ENCODE data around the gene TIMM21.

TIMM21 gene, protein sequence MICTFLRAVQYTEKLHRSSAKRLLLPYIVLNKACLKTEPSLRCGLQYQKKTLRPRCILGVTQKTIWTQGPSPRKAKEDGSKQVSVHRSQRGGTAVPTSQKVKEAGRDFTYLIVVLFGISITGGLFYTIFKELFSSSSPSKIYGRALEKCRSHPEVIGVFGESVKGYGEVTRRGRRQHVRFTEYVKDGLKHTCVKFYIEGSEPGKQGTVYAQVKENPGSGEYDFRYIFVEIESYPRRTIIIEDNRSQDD

DNA sequence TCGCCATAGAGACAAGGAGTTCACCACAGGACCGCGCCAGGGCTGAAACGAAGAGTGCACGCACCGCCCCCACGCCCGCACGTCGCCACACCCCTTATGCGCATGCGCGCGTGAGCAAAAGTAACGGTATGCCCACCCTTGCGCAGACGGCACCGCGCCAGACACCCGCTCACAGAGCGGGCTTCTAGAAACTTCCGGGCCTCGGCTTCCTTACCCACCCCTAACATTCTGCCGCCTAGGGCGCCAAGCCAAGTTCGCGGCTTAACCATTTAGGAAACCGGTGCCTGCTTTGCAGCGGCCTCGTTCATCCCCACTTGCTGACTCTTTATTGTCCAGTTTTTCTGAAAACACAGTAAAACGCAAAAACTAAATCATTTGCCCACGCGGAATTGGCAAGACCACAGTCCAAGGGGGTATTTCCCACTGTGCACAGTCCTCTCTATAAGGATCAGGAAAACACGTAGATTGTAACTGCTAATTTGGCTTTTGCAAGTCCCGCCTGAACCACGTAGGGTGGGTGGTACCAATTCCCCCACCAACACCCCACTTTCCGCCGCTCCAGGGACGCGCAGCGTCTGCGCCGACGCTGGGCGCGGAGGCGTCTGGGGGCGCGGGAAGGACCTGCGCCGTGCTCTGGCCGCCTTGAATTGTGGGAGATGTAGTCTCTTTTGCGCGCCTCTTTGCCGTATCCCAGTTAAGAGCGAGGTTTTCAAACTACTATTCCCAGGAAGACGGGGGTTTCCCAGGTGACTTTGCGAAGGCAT is at the start of gene TIMM21, which contains the start of gene FBXO15:
TIMM21 (plus strand) TSS at position 745 of the 764 bp plus-strand sequence. CDS start 286 bp downstream, outside the sequence.
FBXO15 (minus strand) TSS at position 56 of the 764 bp plus-strand sequence; CDS start at position 7, 49 bp downstream.
- H3K9me3 ChIP-seq, result no peaks in the 10 kb centered on the region

DNA sequence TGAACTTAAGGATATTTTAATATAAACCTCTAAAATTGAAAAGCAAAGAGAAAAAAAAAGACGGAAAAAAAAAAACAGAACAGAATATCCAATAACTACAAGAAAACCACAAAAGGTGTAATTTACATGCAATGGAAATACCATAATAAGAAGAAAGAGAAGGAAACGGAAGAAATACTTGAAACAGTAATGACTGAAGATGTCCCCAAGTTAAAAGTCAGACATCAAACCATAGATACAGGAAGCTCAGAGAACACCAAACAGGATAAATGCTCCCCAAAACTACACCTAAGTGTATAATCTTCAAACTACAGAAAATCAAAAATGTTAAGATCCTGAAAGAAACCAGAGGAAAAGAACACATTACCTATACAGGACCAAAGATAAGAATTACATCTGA is 39.9 kb upstream of the TIMM21 start:
- Histone ChIP-seq H3K27ac (no peak overlapping the region), H3K4me1 (peaks cover 2% of the 10 kb centered on the region; the same call in 1 of the 2 replicates), H3K4me3 (no peak overlapping the region), H3K9me3 (peaks cover 20% of the 10 kb centered on the region), H3K27me3 (no peaks in the 10 kb centered on the region), H3K9ac (no peak overlapping the region), H3K36me3 (no peaks in the 10 kb centered on the region), H3K4me2 (no peak overlapping the region), H4K20me1 (no peaks in the 10 kb centered on the region)
- TF ChIP-seq Cebpa-rat (IDR thresholded peaks at IDR 0.05), result no peak

More for the DNA sequence above, at the start of gene TIMM21, which contains the start of gene FBXO15:
- H4K20me1 ChIP-seq, result peaks cover 33% of the 10 kb centered on the region
- peak within 1 kb of the TSS; percentile 94 for H3K9ac ChIP-seq
- H3K27ac ChIP-seq, result peak within 1 kb of the TSS; percentile 88
- peak within 1 kb of the TSS; percentile 98 for H3K4me2 ChIP-seq
- no peaks in the 10 kb centered on the region for H3K27me3 ChIP-seq
- peaks cover 47% of the 10 kb centered on the region for H3K4me1 ChIP-seq
- H3K4me3 ChIP-seq, result peak within 1 kb of the TSS; percentile 94
- TF ChIP-seq Cebpa-rat (IDR thresholded peaks at IDR 0.05), result no peak
- peaks cover 27% of the 10 kb centered on the region for H3K36me3 ChIP-seq

DNA sequence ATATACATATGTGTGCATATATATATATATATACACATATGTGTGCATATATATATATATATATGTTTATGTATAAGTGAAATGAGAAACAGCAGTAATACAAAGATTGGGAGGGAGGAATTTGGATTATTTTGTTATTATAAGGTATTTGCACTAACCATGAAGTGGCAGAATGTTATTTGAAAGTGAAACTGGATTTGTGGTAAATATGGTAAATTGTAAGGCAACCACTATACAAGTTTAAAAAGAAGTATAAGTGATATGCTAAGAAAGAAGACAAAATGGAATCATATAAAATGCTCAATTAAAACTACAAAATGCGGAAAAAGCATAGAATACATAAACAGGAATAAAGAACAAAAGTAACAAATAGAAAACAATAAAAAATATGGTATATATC is 38.2 kb upstream of the TIMM21 start:
- TF ChIP-seq Cebpa-rat (IDR thresholded peaks at IDR 0.05), result no peak
- H4K20me1 ChIP-seq, result no peaks in the 10 kb centered on the region
- peaks cover 6% of the 10 kb centered on the region; the same call in 1 of the 2 replicates for H3K4me1 ChIP-seq
- no peaks in the 10 kb centered on the region for H3K36me3 ChIP-seq
- H3K9me3 ChIP-seq, result peaks cover 20% of the 10 kb centered on the region
- H3K27me3 ChIP-seq, result no peaks in the 10 kb centered on the region
- no peak overlapping the region for H3K9ac ChIP-seq
- no peak overlapping the region for H3K4me3 ChIP-seq
- H3K4me2 ChIP-seq, result no peak overlapping the region
- no peak overlapping the region for H3K27ac ChIP-seq

DNA sequence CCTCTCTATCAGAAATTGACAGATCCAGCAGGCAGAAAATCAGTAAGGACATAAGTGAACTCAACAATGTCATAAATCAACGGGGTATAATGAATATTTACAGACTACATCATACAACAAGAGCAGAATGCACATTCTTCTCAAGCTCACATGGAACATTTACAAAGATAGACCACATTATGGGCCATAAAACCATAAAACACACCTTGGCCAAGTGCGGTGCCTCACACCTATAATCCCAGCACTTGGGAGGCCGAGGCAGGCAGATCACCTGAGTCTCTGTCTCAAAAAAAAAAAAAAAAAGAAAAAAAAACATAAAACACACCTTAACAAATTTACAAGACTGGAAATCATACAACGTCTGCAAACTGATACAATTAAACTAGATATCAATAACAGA is 37.3 kb upstream of the TIMM21 start:
- no peak for TF ChIP-seq Cebpa-rat (IDR thresholded peaks at IDR 0.05)
- Histone ChIP-seq H3K4me2 (no peak overlapping the region), H3K4me3 (no peak overlapping the region), H3K9ac (no peak overlapping the region), H3K27ac (no peak overlapping the region), H4K20me1 (no peaks in the 10 kb centered on the region), H3K36me3 (no peaks in the 10 kb centered on the region), H3K9me3 (peaks cover 20% of the 10 kb centered on the region), H3K27me3 (no peaks in the 10 kb centered on the region), H3K4me1 (peaks cover 6% of the 10 kb centered on the region; the same call in 1 of the 2 replicates)

DNA sequence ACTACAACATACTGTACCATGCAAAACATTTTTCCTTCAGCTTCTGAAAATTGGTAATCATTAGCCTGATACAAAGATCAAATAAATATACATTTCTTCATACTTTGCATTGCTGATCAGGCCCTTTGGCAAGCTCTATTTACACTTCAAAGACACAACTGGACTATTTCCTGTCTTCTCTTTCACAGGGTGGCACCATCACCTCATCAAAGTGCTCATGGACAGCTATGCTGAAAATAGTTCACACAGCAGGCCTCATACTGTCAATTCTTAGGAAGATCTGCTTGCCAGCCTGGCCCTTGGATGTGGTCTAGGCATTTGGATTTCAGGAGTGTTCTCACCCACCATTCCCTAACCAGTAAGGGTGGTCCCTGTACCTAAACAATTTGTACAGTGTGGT is 34.6 kb upstream of the TIMM21 start:
- H3K27ac ChIP-seq, result no peak overlapping the region
- no peak overlapping the region for H3K9ac ChIP-seq
- H3K36me3 ChIP-seq, result no peaks in the 10 kb centered on the region
- no peak for TF ChIP-seq Cebpa-rat (IDR thresholded peaks at IDR 0.05)
- peaks cover 6% of the 10 kb centered on the region; the same call in 1 of the 2 replicates for H3K4me1 ChIP-seq
- no peak overlapping the region for H3K4me2 ChIP-seq
- H3K4me3 ChIP-seq, result no peak overlapping the region
- no peaks in the 10 kb centered on the region for H3K27me3 ChIP-seq
- peaks cover 12% of the 10 kb centered on the region; the same call in 1 of the 2 replicates for H3K9me3 ChIP-seq
- no peaks in the 10 kb centered on the region for H4K20me1 ChIP-seq

DNA sequence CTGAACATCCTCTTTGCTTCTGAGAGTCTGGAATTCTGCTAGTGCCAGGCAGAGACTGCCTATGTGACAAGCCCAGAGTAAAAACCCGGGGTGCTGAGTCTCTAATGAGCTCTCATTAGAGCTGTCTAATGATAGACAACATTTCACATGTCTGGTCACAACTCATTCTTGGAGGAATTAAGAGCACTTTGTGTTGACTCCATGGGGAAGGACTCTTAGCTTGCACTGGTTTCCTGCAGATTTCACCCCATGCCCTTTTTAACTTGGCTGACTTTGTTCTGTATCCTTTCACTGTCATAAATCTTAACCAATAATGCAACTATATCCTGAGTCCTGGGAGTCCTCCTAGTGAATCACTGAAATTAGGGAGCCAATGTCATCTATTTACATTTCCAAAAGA is 34.2 kb upstream of the TIMM21 start:
- Histone ChIP-seq H3K4me1 (peaks cover 6% of the 10 kb centered on the region; the same call in 1 of the 2 replicates), H3K36me3 (no peaks in the 10 kb centered on the region), H4K20me1 (no peaks in the 10 kb centered on the region), H3K9ac (no peak overlapping the region), H3K27me3 (no peaks in the 10 kb centered on the region), H3K4me3 (no peak overlapping the region), H3K4me2 (no peak overlapping the region), H3K27ac (no peak overlapping the region), H3K9me3 (peaks cover 10% of the 10 kb centered on the region; the same call in 1 of the 2 replicates)
- no peak for TF ChIP-seq Cebpa-rat (IDR thresholded peaks at IDR 0.05)

DNA sequence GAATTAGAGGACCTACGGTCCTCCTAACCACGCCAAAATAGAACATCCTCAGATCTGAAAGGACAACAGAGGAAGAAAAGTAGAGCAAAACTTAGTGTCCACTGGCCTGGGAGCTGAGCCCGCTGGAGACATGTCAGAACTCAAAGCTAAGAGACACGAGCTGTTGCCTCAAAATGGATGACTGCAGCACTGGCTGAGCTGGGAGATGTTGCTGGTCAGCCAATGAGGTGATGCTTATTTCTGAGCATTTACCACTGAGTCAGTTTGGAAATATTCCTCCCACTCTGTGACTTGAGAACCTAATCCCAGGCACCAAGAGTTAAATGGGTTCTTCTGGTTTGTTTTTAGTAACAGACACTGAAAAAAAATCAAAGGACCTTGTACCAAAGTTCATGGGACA is 33.3 kb upstream of the TIMM21 start:
- Histone ChIP-seq H3K27ac (no peak overlapping the region), H3K9me3 (peaks cover 10% of the 10 kb centered on the region; the same call in 1 of the 2 replicates), H4K20me1 (no peaks in the 10 kb centered on the region), H3K4me2 (no peak overlapping the region), H3K36me3 (no peaks in the 10 kb centered on the region), H3K4me3 (no peak overlapping the region), H3K4me1 (peaks cover 6% of the 10 kb centered on the region; the same call in 1 of the 2 replicates), H3K9ac (no peak overlapping the region), H3K27me3 (no peaks in the 10 kb centered on the region)
- TF ChIP-seq Cebpa-rat (IDR thresholded peaks at IDR 0.05), result no peak

DNA sequence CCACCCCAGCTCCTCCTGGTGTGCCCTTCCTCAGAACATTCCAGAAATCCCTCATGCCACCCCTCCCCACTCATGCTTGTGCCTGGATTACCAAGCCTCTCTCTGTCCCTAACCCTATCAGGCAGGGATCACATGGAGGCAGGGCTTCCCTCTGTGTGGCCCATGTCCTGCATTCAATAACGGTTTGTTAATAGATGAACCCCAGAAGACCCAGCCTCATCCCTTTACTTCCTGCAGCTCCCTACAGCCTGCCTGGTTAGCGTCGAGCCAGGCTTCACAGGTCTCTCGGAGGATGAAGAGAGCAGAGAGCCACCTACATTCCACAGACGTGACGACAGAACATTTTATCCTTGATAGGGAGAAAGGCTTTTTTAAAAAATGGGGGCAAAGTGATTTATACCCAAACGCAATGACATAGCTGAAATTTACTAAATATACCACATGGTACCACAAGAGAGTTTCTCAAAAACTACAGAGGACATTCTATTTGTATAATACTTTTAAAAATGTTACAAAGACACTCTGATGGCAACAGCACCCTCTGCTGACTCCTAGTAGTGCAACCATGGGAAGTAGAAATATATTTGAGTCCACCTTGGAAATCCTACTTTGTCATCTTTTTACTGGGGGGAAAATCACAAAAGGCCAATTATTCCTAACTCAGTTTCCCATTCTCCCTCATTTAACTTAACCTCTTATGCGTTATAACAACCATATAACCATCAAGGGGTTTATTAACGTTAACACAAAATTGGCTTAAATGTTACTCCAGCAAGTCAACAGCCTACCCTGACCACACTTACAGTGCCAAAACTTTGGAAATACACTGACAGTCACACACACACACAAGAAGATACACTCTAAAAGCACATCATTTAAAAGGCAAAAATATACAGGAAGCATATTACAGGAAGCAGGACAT is 31.4 kb upstream of the TIMM21 start:
- H3K9ac ChIP-seq, result no peak overlapping the region
- H3K27me3 ChIP-seq, result no peaks in the 10 kb centered on the region
- H3K4me1 ChIP-seq, result peaks cover 6% of the 10 kb centered on the region; the same call in 1 of the 2 replicates
- no peak overlapping the region for H3K4me3 ChIP-seq
- no peaks in the 10 kb centered on the region for H3K36me3 ChIP-seq
- TF ChIP-seq Cebpa-rat (IDR thresholded peaks at IDR 0.05), result no peak
- H3K4me2 ChIP-seq, result no peak overlapping the region
- H3K9me3 ChIP-seq, result peaks cover 10% of the 10 kb centered on the region; the same call in 1 of the 2 replicates
- H4K20me1 ChIP-seq, result no peaks in the 10 kb centered on the region
- no peak overlapping the region for H3K27ac ChIP-seq

DNA sequence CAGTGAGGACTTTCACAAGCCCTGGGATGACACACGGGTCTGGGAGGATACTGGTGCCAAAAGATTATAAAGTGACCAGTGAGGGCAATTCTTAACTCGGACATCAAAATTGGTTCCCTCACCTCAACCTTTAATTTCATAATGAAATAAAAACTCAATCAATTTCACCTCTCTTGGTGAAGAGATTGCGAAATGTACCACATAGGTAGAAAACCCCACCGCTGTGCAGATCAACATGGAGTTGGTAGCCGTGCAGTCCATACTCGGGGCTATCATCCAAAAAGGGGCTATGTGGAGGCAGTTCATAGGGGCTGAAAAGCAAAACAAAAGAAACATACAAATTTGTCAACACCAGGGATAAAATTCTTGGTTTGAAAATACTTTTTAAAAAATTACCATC is 25.1 kb upstream of the TIMM21 start:
- Histone ChIP-seq H3K4me3 (no peak overlapping the region), H3K4me2 (no peak overlapping the region), H3K27me3 (no peaks in the 10 kb centered on the region), H3K36me3 (no peaks in the 10 kb centered on the region), H3K27ac (no peak overlapping the region), H3K9ac (no peak overlapping the region), H3K9me3 (no peaks in the 10 kb centered on the region), H3K4me1 (no peaks in the 10 kb centered on the region), H4K20me1 (no peaks in the 10 kb centered on the region)
- TF ChIP-seq Cebpa-rat (IDR thresholded peaks at IDR 0.05), result peak; percentile 76
